ENCODE data around the gene TIAM2.

Gene TIAM2

GRCh38 chr6:154996016-154996590 is 988 bp downstream of the TIAM2 start:
- ChIA-PET CTCF (no interaction called here), POLR2A (interaction anchor here (1.0 kb wide), 1 partner anchor 16 kb away, joined by 3 read pairs; no protein-coding TSS in a partner anchor)
- DNase-seq (ENCODE audit: extremely low spot score) = no peak
- TF ChIP-seq L3MBTL2 (conservative IDR thresholded peaks at IDR 0.05) (peak; percentile 32; the same call in 1 of the 2 replicates), HDGF (IDR thresholded peaks at IDR 0.05; ENCODE audit: borderline replicate concordance) (no peak), PKNOX1 (IDR thresholded peaks at IDR 0.05) (no peak)

DNA sequence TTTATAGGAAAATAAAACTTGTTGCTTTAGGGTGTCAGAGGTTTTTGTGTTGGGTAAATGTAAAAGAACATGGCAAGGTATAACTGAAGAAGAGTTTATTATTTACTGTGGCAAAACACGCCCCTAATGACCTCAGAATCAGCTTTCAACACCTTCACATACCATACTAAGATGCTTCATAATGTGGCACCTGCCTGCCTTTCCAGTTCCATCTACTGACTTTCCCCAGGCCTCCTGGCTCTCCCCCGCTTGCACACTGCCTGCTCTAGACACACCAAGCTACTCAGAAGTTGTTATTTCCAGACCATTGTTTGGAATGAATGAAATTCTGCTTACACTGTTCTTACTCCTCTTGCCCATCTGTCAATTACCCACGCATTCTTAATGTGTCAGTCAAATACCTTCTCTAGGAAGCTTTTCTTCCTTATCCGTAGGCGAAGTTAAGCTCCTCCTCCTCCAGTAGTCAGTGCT is 1.8 kb downstream of the TIAM2 start:
- no peak for DNase-seq (ENCODE audit: extremely low spot score)
- ChIA-PET CTCF (interaction anchor here (0.6 to 0.7 kb wide), 2 partner anchors 13 to 69 kb away, joined by 3 read pairs; no protein-coding TSS in a partner anchor), POLR2A (interaction anchor here (1.0 kb wide), 1 partner anchor 15 kb away, joined by 3 read pairs; no protein-coding TSS in a partner anchor)
- TF ChIP-seq PKNOX1 (IDR thresholded peaks at IDR 0.05) = peak; percentile 88
- TF ChIP-seq ARNT (IDR thresholded peaks at IDR 0.05) = no peak

DNA sequence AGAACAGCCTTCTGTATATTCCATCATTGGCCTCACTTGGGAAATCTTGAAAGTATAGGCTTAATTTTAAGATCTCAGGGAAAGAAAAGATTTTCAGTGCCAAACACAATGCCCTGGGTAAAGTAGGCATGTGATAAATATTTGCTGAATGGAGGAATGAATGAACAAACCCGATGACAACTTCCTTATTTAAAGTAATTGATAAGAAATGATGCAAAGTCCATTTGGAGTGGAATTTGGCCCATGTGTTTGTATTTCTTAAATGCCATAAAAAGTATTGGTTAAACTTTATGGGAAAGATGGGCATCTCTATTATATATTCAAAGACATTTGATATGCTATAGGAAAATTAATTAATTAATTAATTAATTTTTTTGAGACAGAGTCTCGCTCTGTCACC is 3.7 kb downstream of the TIAM2 start:
- ChIA-PET POLR2A (interaction anchor here (0.5 kb wide), 1 partner anchor 338 kb away, joined by 3 read pairs; no protein-coding TSS in a partner anchor), CTCF (no interaction called here)
- TF ChIP-seq SUZ12 (IDR thresholded peaks at IDR 0.05) (no peak), ZNF384 (IDR thresholded peaks at IDR 0.05) (no peak)
- DNase-seq (ENCODE audit: extremely low spot score) = no peak

DNA sequence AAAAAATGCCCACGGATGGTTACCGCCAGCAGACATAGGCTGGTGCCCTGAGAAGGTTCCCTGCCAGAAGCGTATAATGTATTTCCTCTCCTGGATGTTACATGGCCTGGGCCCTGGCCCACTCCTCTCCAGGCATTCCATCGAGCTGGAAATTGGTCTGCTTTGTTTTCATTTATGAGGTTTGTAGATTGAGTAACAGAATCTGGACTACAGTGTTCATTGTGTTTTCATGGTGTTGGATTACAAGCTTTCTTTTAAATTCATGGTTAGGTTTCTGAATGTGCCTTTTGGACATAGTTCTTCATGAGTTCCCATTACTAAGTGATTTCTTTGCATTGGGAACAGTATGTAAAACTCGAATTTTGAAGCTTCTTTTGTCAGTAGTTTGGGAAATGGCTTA is 6.4 kb downstream of the TIAM2 start:
- TF ChIP-seq FOXA1 (IDR thresholded peaks at IDR 0.05) (no peak), SUZ12 (IDR thresholded peaks at IDR 0.05) (no peak), L3MBTL2 (conservative IDR thresholded peaks at IDR 0.05) (no peak), NFRKB (IDR thresholded peaks at IDR 0.05) (no peak), ARNT (IDR thresholded peaks at IDR 0.05) (no peak), SP1 (IDR thresholded peaks at IDR 0.05) (no peak), TARDBP (IDR thresholded peaks at IDR 0.05) (no peak), ZNF384 (IDR thresholded peaks at IDR 0.05) (no peak), PKNOX1 (IDR thresholded peaks at IDR 0.05) (no peak), ELF4 (IDR thresholded peaks at IDR 0.05) (no peak), HDGF (IDR thresholded peaks at IDR 0.05; ENCODE audit: borderline replicate concordance) (no peak), FOXK2 (IDR thresholded peaks at IDR 0.05) (no peak), FOXM1 (IDR thresholded peaks at IDR 0.05; ENCODE audit: borderline replicate concordance) (no peak), CTBP1 (IDR thresholded peaks at IDR 0.05; ENCODE audit: borderline replicate concordance) (no peak), LEF1 (IDR thresholded peaks at IDR 0.05; ENCODE audit: borderline replicate concordance) (no peak), BHLHE40 (IDR thresholded peaks at IDR 0.05; ENCODE audit: borderline replicate concordance) (no peak)
- no peak for DNase-seq (ENCODE audit: extremely low spot score)
- ChIA-PET POLR2A (no interaction called here), CTCF (interaction anchor here (0.5 to 1.0 kb wide), 2 partner anchors 9 to 73 kb away, joined by 3 to 4 read pairs; no protein-coding TSS in a partner anchor)

DNA sequence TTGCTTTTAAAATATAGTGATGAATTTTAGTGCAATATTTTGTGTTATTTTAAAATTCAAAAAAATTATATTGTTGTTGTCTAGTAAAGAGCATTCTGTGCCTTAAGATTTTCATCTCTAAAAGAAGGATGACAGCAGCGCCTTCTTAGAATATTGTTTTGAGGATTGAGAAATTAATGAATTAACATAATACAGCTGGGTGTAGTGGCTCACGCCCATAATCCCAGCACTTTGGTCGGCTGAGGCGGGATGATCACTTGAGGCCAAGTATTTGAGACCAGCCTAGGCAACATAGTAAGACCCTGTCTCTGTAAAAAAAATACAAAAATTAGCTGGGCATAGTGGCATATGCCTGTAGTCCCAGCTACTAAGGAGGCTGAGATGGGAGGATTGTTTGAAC is 6.8 kb downstream of the TIAM2 start:
- TF ChIP-seq HDGF (IDR thresholded peaks at IDR 0.05; ENCODE audit: borderline replicate concordance) (no peak), ARNT (IDR thresholded peaks at IDR 0.05) (no peak), CTBP1 (IDR thresholded peaks at IDR 0.05; ENCODE audit: borderline replicate concordance) (no peak), L3MBTL2 (conservative IDR thresholded peaks at IDR 0.05) (no peak), FOXM1 (IDR thresholded peaks at IDR 0.05; ENCODE audit: borderline replicate concordance) (no peak), BHLHE40 (IDR thresholded peaks at IDR 0.05; ENCODE audit: borderline replicate concordance) (no peak), SUZ12 (IDR thresholded peaks at IDR 0.05) (no peak), FOXA1 (IDR thresholded peaks at IDR 0.05) (no peak), PKNOX1 (IDR thresholded peaks at IDR 0.05) (no peak), NFRKB (IDR thresholded peaks at IDR 0.05) (no peak), ELF4 (IDR thresholded peaks at IDR 0.05) (no peak), ZNF384 (IDR thresholded peaks at IDR 0.05) (no peak), FOXK2 (IDR thresholded peaks at IDR 0.05) (no peak)
- POLR2A ChIA-PET = no interaction called here
- DNase-seq (ENCODE audit: extremely low spot score) = no peak
- CTCF ChIA-PET = interaction anchor here (0.5 to 1.0 kb wide), 2 partner anchors 8 to 74 kb away, joined by 3 to 4 read pairs; no protein-coding TSS in a partner anchor

DNA sequence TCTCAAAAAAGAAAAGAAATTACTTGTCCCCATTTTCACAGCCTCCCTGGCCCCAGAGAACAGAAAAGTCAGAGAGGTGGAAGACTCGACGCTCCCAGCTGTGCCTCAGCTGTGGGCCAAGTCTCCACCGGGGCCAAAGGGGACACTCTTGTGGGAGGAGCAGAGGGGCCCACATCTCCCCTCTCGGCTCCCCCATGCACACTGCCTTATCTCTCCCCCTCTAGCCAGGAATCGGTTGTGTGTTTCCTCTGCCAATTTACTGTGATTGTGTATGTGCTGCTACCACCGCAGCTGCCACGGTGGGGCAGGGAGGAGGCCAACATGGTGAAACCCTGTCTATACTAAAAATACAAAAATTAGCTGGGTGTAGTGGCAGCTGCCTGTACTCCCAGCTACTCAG is 8.4 kb downstream of the TIAM2 start:
- POLR2A ChIA-PET = no interaction called here
- TF ChIP-seq TARDBP (IDR thresholded peaks at IDR 0.05) = no peak
- no peak for TF ChIP-seq BHLHE40 (IDR thresholded peaks at IDR 0.05; ENCODE audit: borderline replicate concordance)
- no peak for TF ChIP-seq FOXA1 (IDR thresholded peaks at IDR 0.05)
- TF ChIP-seq PKNOX1 (IDR thresholded peaks at IDR 0.05) = no peak
- no peak for DNase-seq (ENCODE audit: extremely low spot score)
- CTCF ChIA-PET = no interaction called here

All from HEK293T (cell line).